ENCODE measurements around the gene CDKAL1.

GRCh38 chr6:21182589-21182988 is 648.3 kb downstream of the CDKAL1 start:
- TF ChIP-seq, protein P1, sequence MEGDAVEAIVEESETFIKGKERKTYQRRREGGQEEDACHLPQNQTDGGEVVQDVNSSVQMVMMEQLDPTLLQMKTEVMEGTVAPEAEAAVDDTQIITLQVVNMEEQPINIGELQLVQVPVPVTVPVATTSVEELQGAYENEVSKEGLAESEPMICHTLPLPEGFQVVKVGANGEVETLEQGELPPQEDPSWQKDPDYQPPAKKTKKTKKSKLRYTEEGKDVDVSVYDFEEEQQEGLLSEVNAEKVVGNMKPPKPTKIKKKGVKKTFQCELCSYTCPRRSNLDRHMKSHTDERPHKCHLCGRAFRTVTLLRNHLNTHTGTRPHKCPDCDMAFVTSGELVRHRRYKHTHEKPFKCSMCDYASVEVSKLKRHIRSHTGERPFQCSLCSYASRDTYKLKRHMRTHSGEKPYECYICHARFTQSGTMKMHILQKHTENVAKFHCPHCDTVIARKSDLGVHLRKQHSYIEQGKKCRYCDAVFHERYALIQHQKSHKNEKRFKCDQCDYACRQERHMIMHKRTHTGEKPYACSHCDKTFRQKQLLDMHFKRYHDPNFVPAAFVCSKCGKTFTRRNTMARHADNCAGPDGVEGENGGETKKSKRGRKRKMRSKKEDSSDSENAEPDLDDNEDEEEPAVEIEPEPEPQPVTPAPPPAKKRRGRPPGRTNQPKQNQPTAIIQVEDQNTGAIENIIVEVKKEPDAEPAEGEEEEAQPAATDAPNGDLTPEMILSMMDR (conservative IDR thresholded peaks at IDR 0.05; ENCODE audit: low read length): no peak
- TF ChIP-seq EZH2phosphoT487 (IDR thresholded peaks at IDR 0.05; ENCODE audit: borderline replicate concordance): no peak
